IMR-90 (cell line): Measurements from ENCODE around the gene CLIC4. TPM values are rescaled to one million over a fixed set of nuclear protein-coding genes. Genes with fewer than 3 reads are reported as not detected.

ENCODE experiments used
- ATAC-seq: fragments of 200-7000 bp; cut with Tn5 transposase; 2 replicates; pipeline ENCODE4 v1.9.1; 2020; ENCODE audit warnings: low read depth, mild to moderate bottlenecking, moderate library complexity
- BruUV-seq: library from RNA; stranded (reverse); fragments of 400-500 nt; replicated peaks from 2 replicates; lab custom pipeline; 2021; lab: Mats Ljungman, UMichigan
- CTCF ChIA-PET: fragments of 300-600 bp; formaldehyde crosslinking; extraction: SDS; loops from one replicate; lab custom pipeline; 2021; ENCODE audit warnings: antibody characterized with exemption; lab: Yijun Ruan, JAX
- POLR2A ChIA-PET: fragments of 300-600 bp; sonication (Branson Sonifier 250); formaldehyde crosslinking; loops from one replicate; lab custom pipeline; 2022; ENCODE audit warnings: antibody characterized with exemption; ENCODE audit not compliant: unreplicated experiment; lab: Charles Lee
- DNase-seq: peaks from one replicate; pipeline ENCODE4 v3.0.0; 2013
- H2AFZ ChIP-seq: replicated peaks from 2 replicates; pipeline ENCODE3; 2013; ENCODE audit warnings: low read length, mild to moderate bottlenecking; ENCODE audit not compliant: poor library complexity
- H2AK5ac ChIP-seq: 2 replicates; pipeline ENCODE4 v1.6.1; 2013; ENCODE audit warnings: low read depth, low read length, inconsistent platforms
- H2AK9ac ChIP-seq: replicated peaks from 2 replicates; pipeline ENCODE3; 2013; ENCODE audit warnings: mild to moderate bottlenecking, low read depth, low read length, moderate library complexity; ENCODE audit not compliant: poor library complexity
- H2BK120ac ChIP-seq: 2 replicates; pipeline ENCODE4 v1.6.1; 2013; ENCODE audit warnings: low read depth, low read length, inconsistent platforms
- H2BK15ac ChIP-seq: 3 replicates; pipeline ENCODE4 v1.6.1; 2013; ENCODE audit warnings: low read depth, low read length, inconsistent platforms
- H2BK20ac ChIP-seq: 2 replicates; pipeline ENCODE4 v1.6.1; 2013; ENCODE audit warnings: low read depth, mild to moderate bottlenecking, inconsistent platforms, low read length, moderate library complexity
- H2BK5ac ChIP-seq: 2 replicates; pipeline ENCODE4 v1.6.1; 2013; ENCODE audit warnings: mild to moderate bottlenecking, low read depth, low read length, inconsistent platforms; ENCODE audit not compliant: poor library complexity, severe bottlenecking
- H3K14ac ChIP-seq: replicated peaks from 2 replicates; pipeline ENCODE4 v1.6.1; 2013; ENCODE audit warnings: low read depth, low read length, inconsistent platforms
- H3K18ac ChIP-seq: 2 replicates; pipeline ENCODE4 v1.6.1; 2013; ENCODE audit warnings: low read depth, low read length, control low read depth
- H3K23ac ChIP-seq: 2 replicates; pipeline ENCODE4 v1.6.1; 2013; ENCODE audit warnings: low read depth, low read length, inconsistent platforms
- H3K27ac ChIP-seq: 2 replicates; pipeline ENCODE4 v1.5.1; 2013; ENCODE audit warnings: mild to moderate bottlenecking, control low read depth, low read length; ENCODE audit not compliant: insufficient read depth
- H3K27me3 ChIP-seq: 2 replicates; pipeline ENCODE4 v1.6.1; 2013; ENCODE audit warnings: low read length; ENCODE audit not compliant: control insufficient read depth, insufficient read depth
- H3K36me3 ChIP-seq: 2 replicates; pipeline ENCODE4 v1.6.1; 2013; ENCODE audit warnings: low read length, mixed read lengths; ENCODE audit not compliant: control insufficient read depth, insufficient read depth
- H3K4ac ChIP-seq: 2 replicates; pipeline ENCODE4 v1.6.1; 2013; ENCODE audit warnings: low read depth, low read length, inconsistent platforms
- H3K4me1 ChIP-seq: 2 replicates; pipeline ENCODE4 v1.6.1; 2013; ENCODE audit warnings: low read length, mixed read lengths; ENCODE audit not compliant: control insufficient read depth, insufficient read depth
- H3K4me2 ChIP-seq: 2 replicates; pipeline ENCODE4 v1.6.1; 2013; ENCODE audit warnings: low read depth, mild to moderate bottlenecking, control low read depth, low read length, moderate library complexity
- H3K4me3 ChIP-seq: 2 replicates; pipeline ENCODE4 v1.5.1; 2013; ENCODE audit warnings: low read depth, mild to moderate bottlenecking, control low read depth, low read length, moderate library complexity; ENCODE audit not compliant: insufficient read depth
- H3K56ac ChIP-seq: 2 replicates; pipeline ENCODE4 v1.6.1; 2013; ENCODE audit warnings: low read length, inconsistent platforms; ENCODE audit not compliant: insufficient read depth; ENCODE audit errors: extremely low read depth
- H3K79me1 ChIP-seq, 2 experiments: 2 replicates each; pipeline ENCODE4 v1.6.1; 2013; ENCODE audit warnings: low read length in 2 of 2, inconsistent platforms in 1 of 2, low read depth in 1 of 2
- H3K9ac ChIP-seq: 2 replicates; pipeline ENCODE4 v1.6.1; 2013; ENCODE audit warnings: low read depth, low read length, control low read depth
- H3K9me1 ChIP-seq: 2 replicates; pipeline ENCODE4 v1.6.1; 2013; ENCODE audit warnings: low read length, inconsistent platforms; ENCODE audit not compliant: insufficient read depth
- H3K9me3 ChIP-seq: 2 replicates; pipeline ENCODE4 v1.6.1; 2013; ENCODE audit warnings: low read length; ENCODE audit not compliant: control insufficient read depth, insufficient read depth
- H4K20me1 ChIP-seq: 2 replicates; pipeline ENCODE4 v1.6.1; 2013; ENCODE audit warnings: low read length, inconsistent platforms; ENCODE audit not compliant: insufficient read depth
- H4K5ac ChIP-seq: 2 replicates; pipeline ENCODE4 v1.6.1; 2013; ENCODE audit warnings: mild to moderate bottlenecking, low read depth, low read length, control low read depth
- H4K8ac ChIP-seq, 2 experiments: 2 replicates each; pipeline ENCODE4 v1.6.1; 2013; ENCODE audit warnings: low read depth in 2 of 2, low read length in 2 of 2, control low read depth in 1 of 2, inconsistent platforms in 1 of 2
- H4K91ac ChIP-seq: 2 replicates; pipeline ENCODE4 v1.6.1; 2013; ENCODE audit warnings: low read depth, low read length, inconsistent platforms; ENCODE audit not compliant: insufficient read depth
- BHLHE40 ChIP-seq: fragments of 150-350 bp; IDR thresholded peaks from 2 replicates; pipeline ENCODE4 v1.6.1; 2016; ENCODE audit warnings: mild to moderate bottlenecking, low read depth, low read length
- CHD1 ChIP-seq: IDR thresholded peaks from 2 replicates; pipeline ENCODE4 v1.6.1; 2012; ENCODE audit warnings: low read depth, low read length, improper control_type of control experiment
- MAZ ChIP-seq: IDR thresholded peaks from 2 replicates; pipeline ENCODE4 v1.6.1; 2012; ENCODE audit warnings: low read depth, mild to moderate bottlenecking, low read length, improper control_type of control experiment, moderate library complexity, borderline replicate concordance
- POLR2A ChIP-seq: IDR thresholded peaks from 2 replicates; pipeline ENCODE4 v1.6.1; 2012; ENCODE audit warnings: mild to moderate bottlenecking, low read depth, low read length
- RAD21 ChIP-seq: IDR thresholded peaks from 2 replicates; pipeline ENCODE4 v1.6.1; 2012; ENCODE audit warnings: low read length, improper control_type of control experiment
- RCOR1 ChIP-seq: IDR thresholded peaks from 2 replicates; pipeline ENCODE4 v1.6.1; 2012; ENCODE audit warnings: mild to moderate bottlenecking, low read length, improper control_type of control experiment; ENCODE audit not compliant: insufficient replicate concordance
- whole genome bisulfite sequencing, 2 experiments: methylation state at CpG; one replicate each; pipeline versions ENCODE4 v1.1.5 to v1.1.7; 2013; ENCODE audit warnings: missing lambda C conversion rate in 2 of 2; ENCODE audit not compliant: insufficient read length in 1 of 2; ENCODE audit errors: extremely low coverage in 2 of 2; 5-methylcytosine and 5-hydroxymethylcytosine counted together
- dilution Hi-C: fragments of 300-500 bp; cut with HindIII; formaldehyde crosslinking; loops from one replicate; pipeline ENCODE4 v1.14.3; 2018; ENCODE audit warnings: low sequenced_read_pairs; ENCODE audit not compliant: unreplicated experiment
- in situ Hi-C: fragments of 300-500 bp; cut with MboI; formaldehyde crosslinking; loops from 3 replicates; pipeline ENCODE4 v1.14.3; 2019; ENCODE audit warnings: low sequenced_read_pairs, inconsistent platforms, mixed read lengths
- intact Hi-C: fragments of 100-400 bp; cut with micrococcal nuclease; formaldehyde crosslinking; loops from 2 replicates; pipeline ENCODE4 v1.10.0; 2022
- polyA plus RNA-seq, 3 experiments: library from polyadenylated mRNA; depleted of rRNA; stranded (reverse); fragments of >200 nt; gene quantifications; 2 replicates each; pipeline ENCODE4 v1.2.3, GENCODE V29; 2012; ENCODE audit warnings: low replicate concordance in 1 of 3
- total RNA-seq: library from RNA; depleted of rRNA; stranded (reverse); fragments of >200 nt; gene quantifications from 2 replicates; pipeline ENCODE4 v1.2.3, GENCODE V29; 2012
- TF ChIP-seq, protein P1 (sequence below): fragments of 150-350 bp; IDR thresholded peaks from 2 replicates; pipeline ENCODE4 v1.6.1; 2016; ENCODE audit warnings: low read depth, mild to moderate bottlenecking, low read length, moderate library complexity, borderline replicate concordance

CLIC4 gene
- total and polyA plus RNA-seq, 2 of the 4 experiments (the other 2 are of a cell fraction): 242 to 392 TPM

DNA sequence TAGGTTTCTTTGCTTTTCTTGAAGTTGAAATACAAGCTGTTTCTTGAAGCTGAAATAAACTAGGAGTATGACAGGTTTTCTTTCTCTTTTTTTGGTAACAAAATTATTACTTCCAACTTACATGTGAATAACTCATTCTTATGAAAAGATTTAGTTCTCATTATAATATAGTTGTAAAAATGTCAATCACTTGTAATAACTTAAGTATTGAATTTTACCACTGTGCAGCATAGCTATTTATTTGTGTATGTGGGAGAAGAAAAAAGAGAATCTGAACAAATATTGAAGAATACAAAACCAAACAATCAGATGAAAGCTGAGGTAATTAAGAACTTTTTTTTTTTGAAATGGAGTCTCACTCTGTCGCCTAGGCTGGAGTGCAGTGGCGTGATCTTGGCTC lies 11.1 kb downstream of the CLIC4 start:
- H2BK120ac ChIP-seq: no peak overlapping the region
- H4K20me1 ChIP-seq: peaks cover 92% of the 10 kb centered on the region
- H2AFZ ChIP-seq: no peak overlapping the region
- TF ChIP-seq CHD1 (no peak), MAZ (no peak), RAD21 (no peak), BHLHE40 (no peak), POLR2A (no peak), RCOR1 (no peak)
- TF ChIP-seq, protein P1, sequence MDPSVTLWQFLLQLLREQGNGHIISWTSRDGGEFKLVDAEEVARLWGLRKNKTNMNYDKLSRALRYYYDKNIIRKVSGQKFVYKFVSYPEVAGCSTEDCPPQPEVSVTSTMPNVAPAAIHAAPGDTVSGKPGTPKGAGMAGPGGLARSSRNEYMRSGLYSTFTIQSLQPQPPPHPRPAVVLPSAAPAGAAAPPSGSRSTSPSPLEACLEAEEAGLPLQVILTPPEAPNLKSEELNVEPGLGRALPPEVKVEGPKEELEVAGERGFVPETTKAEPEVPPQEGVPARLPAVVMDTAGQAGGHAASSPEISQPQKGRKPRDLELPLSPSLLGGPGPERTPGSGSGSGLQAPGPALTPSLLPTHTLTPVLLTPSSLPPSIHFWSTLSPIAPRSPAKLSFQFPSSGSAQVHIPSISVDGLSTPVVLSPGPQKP: no peak
- H3K23ac ChIP-seq: no peak overlapping the region
- no peak overlapping the region for H4K8ac ChIP-seq
- no peak overlapping the region for H3K27ac ChIP-seq
- no peaks in the 10 kb centered on the region for H3K9me3 ChIP-seq
- no peaks in the 10 kb centered on the region for H3K27me3 ChIP-seq
- no peak for DNase-seq
- H3K9ac ChIP-seq: no peak overlapping the region
- no peak overlapping the region for H2BK15ac ChIP-seq
- ChIA-PET POLR2A (interaction anchor here (0.7 kb wide), 1 partner anchor 12 kb away, joined by 6 read pairs; no protein-coding TSS in a partner anchor), CTCF (no interaction called here)
- no peak for ATAC-seq
- no peak overlapping the region for H3K56ac ChIP-seq
- in situ Hi-C loops: no loop called here
- H2AK9ac ChIP-seq: no peak overlapping the region
- H3K4ac ChIP-seq: no peak overlapping the region
- dilution Hi-C loops: loop anchor here (10.0 kb wide), 2 partner anchors 48 to 92 kb away; no protein-coding TSS in a partner anchor
- intact Hi-C loops: no loop called here
- H2AK5ac ChIP-seq: no peak overlapping the region
- peaks cover 20% of the 10 kb centered on the region for H3K4me1 ChIP-seq
- peaks cover 0 to 33% of the 10 kb centered on the region in 2 experiments; a peak in 2 of 4 replicates for H3K79me1 ChIP-seq
- H3K14ac ChIP-seq: no peak overlapping the region
- H3K36me3 ChIP-seq: peaks cover 9% of the 10 kb centered on the region
- no peak overlapping the region for H3K18ac ChIP-seq
- H3K4me3 ChIP-seq: no peak overlapping the region
- no CpG with 5 or more reads among the region's 2 CpGs for WGBS, 2 experiments
- H3K9me1 ChIP-seq: peaks cover 11% of the 10 kb centered on the region
- H2BK20ac ChIP-seq: no peak overlapping the region
- no TSS peak for BruUV-seq
- no peak overlapping the region for H3K4me2 ChIP-seq
- H4K91ac ChIP-seq: no peak overlapping the region
- H4K5ac ChIP-seq: no peak overlapping the region
- no peak overlapping the region for H2BK5ac ChIP-seq
